D721Med (cell line): Measurements from ENCODE around the gene CRELD1.
A peak's percentile ranks its signal among the peaks of the same experiment; 100 is the strongest.

ENCODE experiments used
- DNase-seq: peaks from one replicate; pipeline ENCODE4 v3.0.0; 2011; ENCODE audit warnings: low spot score; ENCODE audit not compliant: insufficient read length
- FAIRE-seq: peaks from 2 replicates; lab custom pipeline; 2011; peaks lifted over from hg19 to GRCh38; lab: Jason Lieb, UNC
- TF ChIP-seq, protein P1 (sequence below): IDR thresholded peaks from 2 replicates; pipeline ENCODE4 v1.5.1; 2012; ENCODE audit warnings: mild to moderate bottlenecking, control low read depth; ENCODE audit not compliant: insufficient read depth; ENCODE audit errors: missing control alignments

Gene CRELD1

DNA sequence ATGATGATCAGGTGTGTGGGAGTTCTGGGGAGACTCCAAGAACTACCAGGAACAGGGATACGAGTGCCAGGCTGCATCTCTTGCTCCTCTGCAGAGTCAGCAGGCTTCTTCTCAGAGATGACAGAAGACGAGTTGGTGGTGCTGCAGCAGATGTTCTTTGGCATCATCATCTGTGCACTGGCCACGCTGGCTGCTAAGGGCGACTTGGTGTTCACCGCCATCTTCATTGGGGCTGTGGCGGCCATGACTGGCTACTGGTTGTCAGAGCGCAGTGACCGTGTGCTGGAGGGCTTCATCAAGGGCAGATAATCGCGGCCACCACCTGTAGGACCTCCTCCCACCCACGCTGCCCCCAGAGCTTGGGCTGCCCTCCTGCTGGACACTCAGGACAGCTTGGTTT lies 10.6 kb downstream of the CRELD1 start:
- TF ChIP-seq, protein P1, sequence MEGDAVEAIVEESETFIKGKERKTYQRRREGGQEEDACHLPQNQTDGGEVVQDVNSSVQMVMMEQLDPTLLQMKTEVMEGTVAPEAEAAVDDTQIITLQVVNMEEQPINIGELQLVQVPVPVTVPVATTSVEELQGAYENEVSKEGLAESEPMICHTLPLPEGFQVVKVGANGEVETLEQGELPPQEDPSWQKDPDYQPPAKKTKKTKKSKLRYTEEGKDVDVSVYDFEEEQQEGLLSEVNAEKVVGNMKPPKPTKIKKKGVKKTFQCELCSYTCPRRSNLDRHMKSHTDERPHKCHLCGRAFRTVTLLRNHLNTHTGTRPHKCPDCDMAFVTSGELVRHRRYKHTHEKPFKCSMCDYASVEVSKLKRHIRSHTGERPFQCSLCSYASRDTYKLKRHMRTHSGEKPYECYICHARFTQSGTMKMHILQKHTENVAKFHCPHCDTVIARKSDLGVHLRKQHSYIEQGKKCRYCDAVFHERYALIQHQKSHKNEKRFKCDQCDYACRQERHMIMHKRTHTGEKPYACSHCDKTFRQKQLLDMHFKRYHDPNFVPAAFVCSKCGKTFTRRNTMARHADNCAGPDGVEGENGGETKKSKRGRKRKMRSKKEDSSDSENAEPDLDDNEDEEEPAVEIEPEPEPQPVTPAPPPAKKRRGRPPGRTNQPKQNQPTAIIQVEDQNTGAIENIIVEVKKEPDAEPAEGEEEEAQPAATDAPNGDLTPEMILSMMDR, result no peak
- DNase-seq (no peak), FAIRE-seq (no peak)

DNA sequence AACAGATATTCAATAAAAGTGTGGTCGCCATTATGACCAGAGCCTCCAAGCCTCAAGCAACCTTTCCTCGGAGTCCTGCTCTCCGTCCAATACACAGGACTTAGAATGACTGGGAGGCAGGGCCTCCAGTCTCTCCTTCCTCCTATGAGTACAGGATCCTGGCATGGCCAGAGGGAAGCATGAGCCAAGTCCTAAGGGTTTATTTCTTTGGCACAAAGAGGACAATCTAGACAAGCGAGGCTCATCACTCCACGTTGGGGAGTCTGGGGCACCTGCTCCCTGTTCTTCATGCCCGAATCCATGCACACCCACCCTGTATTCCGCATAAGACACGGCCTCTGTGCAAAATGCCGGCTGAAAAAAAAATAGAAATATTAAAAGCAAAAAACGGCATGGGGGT lies 11.7 kb downstream of the CRELD1 start:
- TF ChIP-seq, protein P1, result no peak
- no peak for FAIRE-seq
- DNase-seq, result no peak

DNA sequence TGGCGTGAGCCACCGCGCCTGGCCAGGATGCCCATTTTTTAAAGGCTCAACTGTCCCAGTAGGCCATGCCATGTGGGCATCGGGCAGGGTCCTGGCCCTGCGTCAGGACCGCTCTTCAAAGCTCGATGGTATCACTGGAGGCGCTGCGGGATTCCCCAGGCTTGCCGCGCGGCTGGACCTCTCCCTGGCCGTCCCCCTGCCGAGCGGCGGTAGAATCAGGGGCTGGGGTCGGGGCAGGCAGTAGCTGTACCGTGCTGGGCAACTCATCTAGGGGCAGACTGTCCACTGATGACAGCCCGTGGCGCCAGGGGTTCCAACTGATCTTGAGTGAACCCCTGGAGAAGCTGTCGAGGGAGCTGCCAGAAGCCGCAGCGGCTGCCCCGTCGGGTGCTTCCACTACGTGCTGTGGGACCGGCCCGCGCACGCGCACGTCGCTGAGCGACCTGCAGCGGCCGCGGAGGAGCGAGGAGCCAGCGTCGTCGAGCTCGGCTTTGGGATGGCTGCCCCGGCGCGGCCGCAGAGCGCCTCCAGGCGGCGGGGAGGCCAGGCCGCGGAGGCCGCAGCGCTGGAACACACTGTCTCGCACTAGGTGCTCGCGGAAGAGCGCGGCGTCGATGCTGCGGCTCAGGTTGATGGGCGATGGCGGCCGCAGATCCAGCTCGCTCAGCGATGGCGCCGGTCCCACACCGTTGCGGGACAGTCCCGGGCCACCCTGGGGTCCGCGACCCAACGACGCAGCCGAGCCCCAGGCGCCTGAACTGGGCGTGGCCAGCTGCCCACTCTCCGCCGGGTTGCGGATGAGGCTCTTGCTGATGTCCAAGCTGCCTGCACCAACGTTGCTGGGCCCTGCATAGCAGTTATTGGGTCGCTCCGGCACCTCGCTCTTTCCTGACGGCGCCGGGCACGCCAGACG lies 12.7 kb downstream of the CRELD1 start:
- TF ChIP-seq, protein P1, result peak; percentile 75
- peak; percentile 82 for DNase-seq
- no peak for FAIRE-seq

DNA sequence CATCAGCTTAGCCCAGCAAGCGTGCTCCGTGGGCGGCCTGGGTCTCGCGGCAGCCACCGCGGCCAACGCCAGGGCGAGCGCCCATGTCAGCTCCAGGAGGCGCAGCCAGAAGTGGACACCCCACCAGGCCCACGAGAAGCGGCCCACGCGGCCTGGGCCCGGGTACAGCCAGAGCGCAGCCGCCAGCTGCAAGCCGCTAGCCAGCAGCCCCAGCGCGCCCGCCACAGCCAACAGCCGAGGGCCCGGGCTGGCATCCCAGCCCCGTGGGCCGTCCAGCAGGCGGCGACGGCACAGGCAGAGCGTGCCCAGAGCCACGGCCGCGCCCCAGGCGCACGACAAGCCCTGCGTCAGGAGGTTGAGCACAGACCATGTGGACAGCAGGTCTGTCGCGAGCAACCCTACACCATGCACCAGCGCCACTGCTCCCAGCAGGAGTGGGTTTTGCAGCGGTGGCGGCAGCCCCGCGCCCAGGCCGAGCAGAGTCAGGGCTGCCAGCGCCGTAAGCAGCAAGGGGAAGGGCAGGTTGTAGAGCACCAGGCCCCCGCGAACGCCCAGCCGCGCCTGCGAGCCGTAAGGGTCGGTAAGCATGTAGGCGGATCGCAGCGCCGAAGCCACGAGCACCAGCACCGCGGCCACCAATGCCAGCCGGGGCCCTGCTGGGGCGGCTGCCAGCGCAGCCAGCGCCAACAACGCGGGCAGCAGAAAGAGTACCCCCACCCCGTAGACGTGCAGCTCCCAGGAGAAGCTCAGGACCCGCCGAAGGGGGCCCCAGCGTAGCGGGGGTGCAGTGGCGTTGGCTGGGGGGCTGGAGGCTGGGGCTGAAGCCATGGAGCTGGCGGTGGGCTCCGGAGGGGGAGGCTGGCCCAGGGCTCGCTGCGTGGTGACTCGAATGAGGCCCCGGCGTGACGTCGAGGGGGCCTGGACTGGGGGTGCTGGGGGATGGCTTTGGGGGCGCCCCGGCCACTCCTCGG lies 13.7 kb downstream of the CRELD1 start:
- FAIRE-seq (no peak), DNase-seq (peak; percentile 47)
- TF ChIP-seq, protein P1, result peak; percentile 52

DNA sequence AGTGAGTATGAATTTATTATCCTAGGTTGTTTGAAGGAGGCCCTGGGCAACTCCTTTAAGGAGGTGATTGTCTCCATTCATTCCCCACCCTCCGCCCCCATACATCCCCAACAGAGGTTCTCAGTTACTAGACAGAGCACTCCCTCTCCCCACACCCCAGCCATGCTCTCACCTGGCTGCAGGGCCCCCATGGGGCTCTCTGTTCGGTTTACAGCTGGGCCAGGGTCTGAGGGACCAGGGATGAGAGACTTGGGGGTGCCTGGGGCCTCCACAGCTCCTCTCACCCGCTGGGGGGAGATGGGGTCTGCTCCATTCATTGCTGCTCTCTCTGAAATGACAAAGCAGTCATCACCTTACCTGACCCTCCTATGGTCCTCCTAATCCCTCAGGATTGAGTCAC lies 15.0 kb downstream of the CRELD1 start:
- DNase-seq (no peak), FAIRE-seq (no peak)
- TF ChIP-seq, protein P1, result no peak

DNA sequence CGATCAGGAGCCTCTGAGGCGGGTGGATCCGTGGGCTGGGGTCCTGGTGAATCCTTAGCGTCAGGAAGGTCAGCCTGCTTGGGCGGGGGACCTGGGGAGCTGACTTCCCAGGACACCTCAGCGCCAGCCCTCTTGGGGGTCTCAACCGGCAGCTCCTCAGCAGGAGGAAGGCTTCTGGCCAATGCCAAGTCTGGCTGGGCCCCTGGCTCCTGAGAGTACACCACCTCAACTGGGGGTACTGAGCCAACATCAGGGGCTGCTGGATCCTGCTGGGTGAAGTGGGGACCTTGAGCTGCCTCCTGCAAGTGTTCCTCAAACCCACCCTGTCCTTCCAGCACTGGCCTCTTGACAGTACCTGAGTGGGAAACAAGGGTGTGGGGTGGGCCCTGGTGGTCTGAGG lies 15.5 kb downstream of the CRELD1 start:
- TF ChIP-seq, protein P1, result no peak
- no peak for FAIRE-seq
- DNase-seq, result no peak
